HG02973 (cell line): Measurements from ENCODE around the gene CEBPE.
A peak's percentile ranks its signal among the peaks of the same experiment; 100 is the strongest.

ENCODE experiments used
- ATAC-seq: cut with Tn5 transposase; IDR thresholded peaks from one replicate; pipeline ENCODE4 v1.9.1; 2021; ENCODE audit warnings: moderate library complexity; ENCODE audit not compliant: unreplicated experiment

The CEBPE gene

GRCh38 chr14:23085458-23085857 is 33.6 kb downstream of the CEBPE start:
- ATAC-seq = no peak

DNA sequence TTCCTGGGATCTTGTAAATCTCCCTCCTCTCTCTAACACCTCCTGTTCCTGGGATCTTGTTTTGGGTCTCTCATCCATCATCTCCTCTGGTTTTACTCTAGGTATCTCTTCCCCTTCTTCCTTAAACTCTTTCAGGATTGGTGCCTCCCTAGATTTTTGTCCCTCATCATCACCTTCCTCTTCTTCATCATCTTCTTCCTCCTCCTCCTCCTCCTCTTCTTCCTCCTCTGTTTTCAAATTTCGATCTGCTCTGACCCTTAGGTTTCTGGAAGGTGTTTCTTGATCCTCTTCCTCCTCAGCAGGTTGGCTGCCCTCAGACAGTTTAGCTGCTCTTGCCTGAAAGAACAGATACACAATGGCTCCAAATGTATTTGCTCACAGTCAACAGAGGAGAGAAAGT is 38.6 kb downstream of the CEBPE start:
- ATAC-seq = no peak

DNA sequence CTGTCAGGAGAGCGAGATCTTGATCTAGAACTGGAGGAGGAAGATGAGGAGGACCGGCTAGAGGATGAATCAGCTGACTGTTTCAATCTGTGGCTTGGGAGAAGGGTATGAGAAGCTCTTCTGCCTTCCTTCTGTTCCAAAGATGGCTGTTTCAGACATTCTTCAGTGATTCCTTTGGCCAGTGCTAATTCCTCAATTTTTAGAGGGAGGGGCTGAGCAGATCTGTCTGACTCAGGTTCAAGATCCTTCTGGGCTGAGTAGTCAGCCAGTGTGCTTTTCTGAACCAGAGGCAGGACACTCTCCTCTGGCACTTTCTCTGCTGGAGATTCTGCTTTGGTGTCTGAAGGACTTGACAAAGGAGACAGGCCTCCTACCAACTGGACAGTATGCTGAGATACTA is 39.3 kb downstream of the CEBPE start:
- no peak for ATAC-seq

DNA sequence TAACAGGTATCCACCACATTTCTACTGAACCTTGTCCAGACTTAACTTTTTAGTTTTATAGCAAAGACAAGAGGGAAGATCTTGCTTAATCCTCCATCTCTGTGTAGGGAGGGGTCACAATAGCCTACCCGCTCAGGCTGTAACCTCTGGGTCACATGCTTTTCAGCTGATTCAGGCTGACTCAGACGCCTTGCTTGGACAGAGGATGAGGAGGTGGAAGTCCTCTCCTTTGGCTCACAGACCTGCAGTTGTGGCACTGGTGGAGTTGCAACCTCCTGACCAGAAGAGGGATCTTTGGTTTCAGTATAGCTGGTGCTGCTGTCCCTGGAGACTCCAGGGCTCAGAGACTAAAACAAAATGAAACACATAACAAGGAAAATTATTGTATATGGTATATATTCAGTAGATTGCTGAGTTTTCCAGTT is 40.4 kb downstream of the CEBPE start:
- no peak for ATAC-seq

- ATAC-seq = no peak
Observed at GRCh38 chr14:23077962-23078361, 41.1 kb downstream of the CEBPE start.

GRCh38 chr14:23076785-23077408 is 42.2 kb downstream of the CEBPE start:
- no peak for ATAC-seq

DNA sequence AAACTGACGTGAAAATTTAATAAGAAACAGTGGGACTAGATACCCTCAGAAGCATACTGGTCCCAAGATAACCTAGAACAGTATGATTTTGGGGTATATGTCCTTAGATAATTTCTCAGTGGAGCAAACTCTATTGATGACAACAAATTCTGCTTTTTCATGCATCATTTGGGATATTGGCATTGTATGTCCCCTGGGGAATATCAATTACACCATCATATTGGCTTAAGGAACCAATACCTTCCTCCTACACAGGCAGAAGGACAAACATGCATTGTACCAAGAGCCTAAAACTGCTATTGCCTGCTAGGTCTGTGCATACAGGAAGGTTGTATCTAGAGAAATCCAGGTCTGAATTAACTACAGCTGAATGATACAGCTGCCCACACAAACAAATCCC is 44.1 kb downstream of the CEBPE start:
- no peak for ATAC-seq

GRCh38 chr14:23071921-23072539 is 47.0 kb downstream of the CEBPE start:
- ATAC-seq = no peak

DNA sequence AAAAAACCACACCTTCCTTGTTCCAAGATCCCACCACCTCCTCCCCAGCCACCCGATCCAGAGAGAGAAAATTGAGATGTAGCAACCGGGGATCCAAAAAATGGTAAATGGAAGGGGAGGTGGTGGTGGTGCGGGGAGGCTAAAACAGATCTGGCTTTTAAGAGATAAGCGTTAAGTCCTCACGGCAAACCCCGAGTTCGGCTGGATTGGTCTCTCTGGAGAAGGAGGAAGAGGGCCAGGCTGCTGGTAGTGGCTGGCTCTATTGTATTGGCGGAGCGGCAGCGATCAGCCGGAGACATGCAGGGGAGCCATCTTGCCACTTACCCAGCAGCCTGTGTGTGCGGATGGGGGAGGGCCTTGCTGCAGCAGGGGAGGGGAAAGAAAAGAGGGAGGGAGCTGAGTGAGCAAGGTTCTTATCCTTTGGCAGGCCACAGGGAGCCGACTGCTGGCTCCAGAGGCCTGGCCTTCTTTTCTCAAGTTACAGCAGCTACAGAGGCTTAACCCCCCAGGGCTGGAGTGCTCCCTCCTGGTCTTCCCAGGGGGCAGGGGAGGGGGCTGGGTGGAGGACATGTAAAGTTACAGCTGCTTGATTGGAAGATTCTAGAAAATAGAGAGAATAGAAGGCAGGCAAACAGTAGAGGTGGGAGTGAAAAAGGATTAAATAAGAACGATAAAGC is 47.7 kb downstream of the CEBPE start:
- ATAC-seq = peak; percentile 76

DNA sequence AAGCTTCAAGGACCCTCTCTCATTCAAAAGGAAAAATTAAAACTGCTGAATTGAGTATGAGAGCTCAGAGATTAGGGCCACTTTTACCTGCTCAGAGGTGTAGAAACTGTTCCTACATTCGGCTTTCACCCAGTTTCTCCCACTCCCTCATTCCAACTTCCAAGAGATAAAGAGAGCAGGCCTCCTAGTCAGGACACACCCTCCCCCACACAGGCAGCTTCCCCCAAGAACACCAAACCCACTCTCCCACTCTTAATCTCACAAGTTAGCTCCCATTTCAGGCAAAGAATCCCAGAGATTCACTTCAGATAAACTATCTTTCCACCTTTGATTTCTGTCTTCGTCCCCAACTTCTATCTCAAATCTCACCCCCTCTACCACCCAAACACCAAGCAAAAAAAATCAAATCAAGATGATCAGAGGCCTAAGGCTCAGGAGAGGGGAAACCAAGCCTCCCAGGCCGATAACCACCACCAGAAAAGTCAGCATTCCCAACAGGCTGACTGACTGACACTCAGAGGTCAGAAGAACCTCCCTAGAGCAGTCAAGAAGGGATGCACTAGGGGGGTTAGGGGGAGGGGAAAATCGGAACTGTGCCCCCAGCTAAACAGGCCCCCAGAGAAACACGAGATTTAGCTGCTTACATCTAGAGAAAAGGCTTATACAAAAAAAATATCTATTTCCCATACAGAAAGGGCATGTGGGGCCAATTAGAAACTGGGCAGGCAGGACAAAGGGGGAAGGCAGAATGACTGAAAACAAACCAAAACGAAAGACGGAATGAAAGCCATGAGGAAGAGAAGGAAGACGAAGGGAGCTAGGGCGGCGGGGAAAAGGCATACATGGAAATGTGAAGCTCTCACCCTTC is 48.6 kb downstream of the CEBPE start:
- no peak for ATAC-seq

DNA sequence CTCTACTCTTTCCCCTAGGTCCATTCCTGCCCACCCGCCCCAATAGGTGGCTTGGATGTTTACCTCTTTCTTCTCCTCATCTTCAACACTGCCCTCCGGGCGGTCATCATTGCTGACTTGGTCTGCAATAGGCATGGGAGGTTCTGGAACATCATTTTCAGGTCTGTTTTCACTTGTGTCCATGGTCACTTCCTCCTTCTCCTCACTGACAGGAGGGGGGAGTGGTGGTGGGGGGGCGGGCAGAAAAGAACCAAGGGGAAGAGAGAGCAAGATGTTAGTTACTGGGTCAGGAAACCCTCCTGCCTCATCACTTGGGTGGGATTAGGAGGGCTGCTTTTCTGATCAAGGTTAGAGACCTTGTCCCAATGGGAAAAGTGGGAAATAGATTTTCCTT is 49.6 kb downstream of the CEBPE start:
- no peak for ATAC-seq

GRCh38 chr14:23068789-23069412 is 50.2 kb downstream of the CEBPE start:
- ATAC-seq = peak; percentile 71

DNA sequence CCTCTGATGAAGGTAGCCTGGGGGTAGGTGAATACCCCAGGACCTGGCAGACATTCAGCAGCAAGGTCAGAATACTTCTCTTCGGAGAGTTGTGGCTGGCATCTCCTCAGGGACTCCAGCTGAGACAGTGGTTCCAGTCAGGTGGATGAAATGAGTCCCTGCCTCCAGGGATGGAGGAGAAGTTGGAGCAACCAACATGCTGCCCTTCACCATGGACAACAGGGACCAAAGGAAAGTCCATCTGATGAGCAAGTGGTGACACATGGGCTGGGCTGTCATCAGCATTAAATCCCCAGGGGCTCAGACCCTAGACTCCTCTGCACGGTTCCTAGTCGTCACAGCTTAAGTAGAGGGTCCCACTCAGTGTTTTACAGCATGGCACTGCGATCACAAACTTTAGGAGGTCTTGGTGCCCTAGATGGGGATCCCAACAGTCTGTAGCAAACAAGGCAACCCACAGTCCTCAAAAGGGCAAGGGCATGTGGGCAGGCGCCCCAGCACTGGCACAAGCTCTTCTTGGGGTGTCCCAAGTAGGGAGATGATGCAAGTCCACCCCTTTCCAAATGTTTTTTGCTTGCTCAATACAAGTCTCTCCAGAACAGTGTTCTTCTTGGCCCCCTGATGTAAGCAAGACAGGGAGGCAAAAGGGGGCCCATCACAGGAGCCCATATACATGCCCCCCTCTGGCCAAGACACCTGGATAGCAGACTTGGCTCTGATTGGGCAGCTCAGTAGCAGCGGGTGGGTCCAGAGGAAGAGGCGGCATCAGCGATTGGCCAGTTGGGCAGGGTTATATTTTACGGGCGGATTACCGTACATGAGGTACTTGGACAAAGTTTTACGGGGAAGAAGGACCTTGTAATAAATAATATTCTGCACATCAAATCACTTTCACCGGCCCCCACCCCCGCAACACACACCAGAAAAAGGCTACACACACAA is 50.9 kb downstream of the CEBPE start:
- no peak for ATAC-seq
